ENCODE results near the gene BBX.

DNA sequence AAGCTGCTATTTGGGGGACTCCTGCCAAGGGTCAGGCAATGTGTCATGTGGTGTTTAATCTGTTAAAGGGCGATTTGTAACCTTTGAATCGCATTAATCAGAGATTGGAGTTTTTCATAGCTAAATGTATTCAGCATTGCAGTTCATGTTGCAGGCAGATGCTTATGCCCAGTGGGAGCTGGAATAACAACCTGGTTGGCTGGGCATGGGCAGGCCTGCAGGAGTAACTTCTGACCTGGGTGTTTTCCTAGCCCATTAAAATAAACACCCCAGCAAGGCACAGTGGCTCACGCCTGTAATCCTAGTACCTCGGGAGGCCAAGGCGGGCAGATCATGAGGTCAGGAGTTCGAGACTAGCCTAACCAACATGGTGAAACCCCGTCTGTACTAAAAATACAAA is 268.7 kb downstream of the BBX start:
- TF ChIP-seq, protein P1, sequence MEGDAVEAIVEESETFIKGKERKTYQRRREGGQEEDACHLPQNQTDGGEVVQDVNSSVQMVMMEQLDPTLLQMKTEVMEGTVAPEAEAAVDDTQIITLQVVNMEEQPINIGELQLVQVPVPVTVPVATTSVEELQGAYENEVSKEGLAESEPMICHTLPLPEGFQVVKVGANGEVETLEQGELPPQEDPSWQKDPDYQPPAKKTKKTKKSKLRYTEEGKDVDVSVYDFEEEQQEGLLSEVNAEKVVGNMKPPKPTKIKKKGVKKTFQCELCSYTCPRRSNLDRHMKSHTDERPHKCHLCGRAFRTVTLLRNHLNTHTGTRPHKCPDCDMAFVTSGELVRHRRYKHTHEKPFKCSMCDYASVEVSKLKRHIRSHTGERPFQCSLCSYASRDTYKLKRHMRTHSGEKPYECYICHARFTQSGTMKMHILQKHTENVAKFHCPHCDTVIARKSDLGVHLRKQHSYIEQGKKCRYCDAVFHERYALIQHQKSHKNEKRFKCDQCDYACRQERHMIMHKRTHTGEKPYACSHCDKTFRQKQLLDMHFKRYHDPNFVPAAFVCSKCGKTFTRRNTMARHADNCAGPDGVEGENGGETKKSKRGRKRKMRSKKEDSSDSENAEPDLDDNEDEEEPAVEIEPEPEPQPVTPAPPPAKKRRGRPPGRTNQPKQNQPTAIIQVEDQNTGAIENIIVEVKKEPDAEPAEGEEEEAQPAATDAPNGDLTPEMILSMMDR (conservative IDR thresholded peaks at IDR 0.05; ENCODE audit: low read depth, low read length), result no peak
- TF ChIP-seq BHLHE40 (IDR thresholded peaks at IDR 0.05; ENCODE audit: low read depth, low read length), result no peak
- TF ChIP-seq RCOR1 (IDR thresholded peaks at IDR 0.05; ENCODE audit: insufficient replicate concordance, low read length), result no peak
- TF ChIP-seq NFE2L2 (IDR thresholded peaks at IDR 0.05; ENCODE audit: low read depth, low read length), result no peak
- no peak for TF ChIP-seq POLR2A (IDR thresholded peaks at IDR 0.05; ENCODE audit: low read depth, low read length)
- no peak for TF ChIP-seq RAD21 (IDR thresholded peaks at IDR 0.05; ENCODE audit: low read length)
- TF ChIP-seq MXI1 (IDR thresholded peaks at IDR 0.05; ENCODE audit: borderline replicate concordance, low read depth, low read length), result no peak

All from IMR-90 (cell line).